ENCODE data around the gene LMO1.

LMO1 gene

DNA sequence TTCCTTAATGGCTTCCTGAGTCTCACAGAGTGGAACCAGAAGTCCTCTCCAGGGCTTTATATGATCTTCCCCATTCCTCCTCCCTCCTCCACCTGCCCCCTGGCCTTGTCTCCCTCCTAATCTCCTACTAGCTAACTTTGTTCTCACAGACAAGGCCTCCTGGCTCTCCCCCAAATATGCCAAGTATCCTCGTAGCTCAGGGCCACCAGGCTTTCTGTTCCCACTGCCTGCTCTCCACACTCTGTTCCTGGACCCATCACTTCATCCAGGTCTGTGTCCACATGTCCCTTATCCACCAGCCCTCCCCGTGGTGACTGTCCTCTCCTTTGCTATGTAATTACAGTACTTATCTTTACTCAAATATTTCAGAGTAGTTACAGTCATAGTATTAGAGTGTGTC is 23.2 kb upstream of the LMO1 start:
- CTCF ChIA-PET, result interaction anchor here (1.3 to 1.6 kb wide), 2 partner anchors 23 to 41 kb away, joined by 3 to 6 read pairs; partner anchors contain the start of gene LMO1
- no peak overlapping the region for H3K4me3 ChIP-seq (ENCODE audit: low read depth, low read length)
- DNase-seq (ENCODE audit: low read depth, low spot score), result no peak
- TF ChIP-seq, protein P1, sequence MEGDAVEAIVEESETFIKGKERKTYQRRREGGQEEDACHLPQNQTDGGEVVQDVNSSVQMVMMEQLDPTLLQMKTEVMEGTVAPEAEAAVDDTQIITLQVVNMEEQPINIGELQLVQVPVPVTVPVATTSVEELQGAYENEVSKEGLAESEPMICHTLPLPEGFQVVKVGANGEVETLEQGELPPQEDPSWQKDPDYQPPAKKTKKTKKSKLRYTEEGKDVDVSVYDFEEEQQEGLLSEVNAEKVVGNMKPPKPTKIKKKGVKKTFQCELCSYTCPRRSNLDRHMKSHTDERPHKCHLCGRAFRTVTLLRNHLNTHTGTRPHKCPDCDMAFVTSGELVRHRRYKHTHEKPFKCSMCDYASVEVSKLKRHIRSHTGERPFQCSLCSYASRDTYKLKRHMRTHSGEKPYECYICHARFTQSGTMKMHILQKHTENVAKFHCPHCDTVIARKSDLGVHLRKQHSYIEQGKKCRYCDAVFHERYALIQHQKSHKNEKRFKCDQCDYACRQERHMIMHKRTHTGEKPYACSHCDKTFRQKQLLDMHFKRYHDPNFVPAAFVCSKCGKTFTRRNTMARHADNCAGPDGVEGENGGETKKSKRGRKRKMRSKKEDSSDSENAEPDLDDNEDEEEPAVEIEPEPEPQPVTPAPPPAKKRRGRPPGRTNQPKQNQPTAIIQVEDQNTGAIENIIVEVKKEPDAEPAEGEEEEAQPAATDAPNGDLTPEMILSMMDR (IDR thresholded peaks at IDR 0.05; ENCODE audit: insufficient read depth, low read length, missing control alignments), result no peak
- POLR2A ChIA-PET, result no interaction called here

- DNase-seq (ENCODE audit: low read depth, low spot score), result no peak
- ChIA-PET CTCF (interaction anchor here (1.3 kb wide), 1 partner anchor 22 kb away, joined by 6 read pairs; the partner anchor contains the start of gene LMO1), POLR2A (no interaction called here)
- H3K4me3 ChIP-seq (ENCODE audit: low read depth, low read length), result no peak overlapping the region
- TF ChIP-seq, protein P1 (IDR thresholded peaks at IDR 0.05; ENCODE audit: insufficient read depth, low read length, missing control alignments), result no peak
These were observed 22.1 kb upstream of the LMO1 start for GRCh38 chr11:8285796-8286195.

- no peak overlapping the region for H3K4me3 ChIP-seq (ENCODE audit: low read depth, low read length)
- ChIA-PET CTCF (no interaction called here), POLR2A (no interaction called here)
- no peak for DNase-seq (ENCODE audit: low read depth, low spot score)
- TF ChIP-seq, protein P1 (IDR thresholded peaks at IDR 0.05; ENCODE audit: insufficient read depth, low read length, missing control alignments), result no peak
These were observed 21.6 kb upstream of the LMO1 start for GRCh38 chr11:8285228-8285627.

GRCh38 chr11:8283465-8284230 is 20.0 kb upstream of the LMO1 start:
- POLR2A ChIA-PET, result no interaction called here
- H3K4me3 ChIP-seq (ENCODE audit: low read depth, low read length), result no peak overlapping the region

GRCh38 chr11:8283100-8283464 is 19.4 kb upstream of the LMO1 start:
- CTCF ChIA-PET, result interaction anchor here (0.8 to 1.3 kb wide), 2 partner anchors 19 to 63 kb away, joined by 3 read pairs; partner anchors contain the start of gene LMO1
- DNase-seq (ENCODE audit: low read depth, low spot score), result no peak
- TF ChIP-seq, protein P1 (IDR thresholded peaks at IDR 0.05; ENCODE audit: insufficient read depth, low read length, missing control alignments), result no peak
- POLR2A ChIA-PET, result no interaction called here
- no peak overlapping the region for H3K4me3 ChIP-seq (ENCODE audit: low read depth, low read length)

More at GRCh38 chr11:8283465-8284230, 20.0 kb upstream of the LMO1 start:
- CTCF ChIA-PET, result interaction anchor here (0.8 to 1.3 kb wide), 2 partner anchors 20 to 63 kb away, joined by 3 to 6 read pairs; partner anchors contain the start of gene LMO1
- TF ChIP-seq, protein P1 (IDR thresholded peaks at IDR 0.05; ENCODE audit: insufficient read depth, low read length, missing control alignments), result no peak
- no peak for DNase-seq (ENCODE audit: low read depth, low spot score)

DNA sequence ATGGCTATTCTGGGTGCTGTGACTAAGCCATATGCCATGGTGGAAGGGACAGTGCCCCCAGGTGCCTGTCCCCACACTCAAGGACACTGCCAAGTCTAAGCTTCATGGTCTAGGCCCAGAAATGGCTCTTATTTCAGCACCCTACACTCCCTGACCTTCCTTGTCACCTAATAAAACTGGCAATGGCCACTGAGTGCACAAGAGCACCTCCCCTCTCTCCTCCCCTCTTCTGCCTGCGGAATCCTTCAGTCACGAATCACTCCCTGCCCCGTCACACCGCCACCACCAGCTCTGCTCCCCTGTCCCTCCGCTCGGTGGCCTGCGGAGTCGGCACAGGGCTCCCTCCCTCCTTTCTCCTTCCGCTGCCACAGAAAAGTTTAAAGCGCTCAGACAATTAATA is 19.0 kb upstream of the LMO1 start:
- POLR2A ChIA-PET, result no interaction called here

More for the DNA sequence above, 19.0 kb upstream of the LMO1 start:
- H3K4me3 ChIP-seq (ENCODE audit: low read depth, low read length), result no peak overlapping the region
- no peak for DNase-seq (ENCODE audit: low read depth, low spot score)
- CTCF ChIA-PET, result interaction anchor here (0.8 kb wide), 1 partner anchor 18 kb away, joined by 3 read pairs; the partner anchor contains the start of gene LMO1
- TF ChIP-seq, protein P1 (IDR thresholded peaks at IDR 0.05; ENCODE audit: insufficient read depth, low read length, missing control alignments), result no peak
